Transverse colon (tissue), 3 donors: ENCODE data around the gene TAF1C.

ENCODE experiments used
- EP300 ChIP-seq: sonication (generic); formaldehyde crosslinking; IDR thresholded peaks from one replicate; pipeline ENCODE4 v1.6.1; 2017; ENCODE audit warnings: antibody characterized with exemption, low read depth
- TF ChIP-seq, protein P1 (sequence below), 5 experiments: fragments of 200-600 bp in 3 of 5; fragments of 450-650 bp in 2 of 5; sonication (generic) in 3 of 5; IDR thresholded peaks; 1 replicate in 2 of 5; 2 replicates in 3 of 5; pipeline ENCODE4 v1.5.1; 2016 to 2017; ENCODE audit warnings: antibody characterized with exemption in 5 of 5, inconsistent platforms in 3 of 5, mild to moderate bottlenecking in 2 of 5, moderate library complexity in 1 of 5

DNA sequence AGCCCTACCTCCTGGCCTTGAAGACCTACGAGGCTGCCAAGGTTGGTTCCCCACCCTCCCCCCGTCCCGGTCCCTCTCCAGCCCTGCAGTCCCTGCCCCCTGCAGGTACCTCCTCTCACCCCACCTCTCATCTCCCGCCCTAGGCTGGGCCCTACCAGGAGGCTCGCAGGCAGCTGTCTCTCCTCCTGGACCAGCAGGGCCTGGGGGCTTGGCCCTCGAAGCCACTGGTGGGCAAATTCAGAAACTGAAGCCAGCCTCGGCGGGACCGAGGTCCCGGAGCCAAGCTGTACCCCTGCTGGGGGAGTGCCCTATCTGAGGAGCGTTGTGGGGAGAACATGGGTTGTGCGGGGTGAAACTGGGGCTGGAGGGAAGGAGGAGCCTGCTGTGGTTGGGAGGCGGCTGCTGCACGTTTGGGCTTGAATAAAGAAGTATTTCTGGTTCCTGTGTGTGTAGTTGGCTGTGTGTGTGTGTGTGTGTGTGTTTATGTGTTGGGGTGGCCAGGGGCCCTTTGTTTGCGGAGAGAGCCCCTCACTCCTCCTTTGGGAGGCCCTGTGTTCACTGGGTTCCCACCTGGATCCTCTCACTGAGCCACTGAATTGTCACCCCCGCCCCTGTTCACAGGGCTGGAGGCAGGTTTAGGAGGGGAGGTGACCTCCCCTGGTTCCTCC is 10.0 kb upstream of the TAF1C start:
- TF ChIP-seq EP300: no peak
- TF ChIP-seq, protein P1, sequence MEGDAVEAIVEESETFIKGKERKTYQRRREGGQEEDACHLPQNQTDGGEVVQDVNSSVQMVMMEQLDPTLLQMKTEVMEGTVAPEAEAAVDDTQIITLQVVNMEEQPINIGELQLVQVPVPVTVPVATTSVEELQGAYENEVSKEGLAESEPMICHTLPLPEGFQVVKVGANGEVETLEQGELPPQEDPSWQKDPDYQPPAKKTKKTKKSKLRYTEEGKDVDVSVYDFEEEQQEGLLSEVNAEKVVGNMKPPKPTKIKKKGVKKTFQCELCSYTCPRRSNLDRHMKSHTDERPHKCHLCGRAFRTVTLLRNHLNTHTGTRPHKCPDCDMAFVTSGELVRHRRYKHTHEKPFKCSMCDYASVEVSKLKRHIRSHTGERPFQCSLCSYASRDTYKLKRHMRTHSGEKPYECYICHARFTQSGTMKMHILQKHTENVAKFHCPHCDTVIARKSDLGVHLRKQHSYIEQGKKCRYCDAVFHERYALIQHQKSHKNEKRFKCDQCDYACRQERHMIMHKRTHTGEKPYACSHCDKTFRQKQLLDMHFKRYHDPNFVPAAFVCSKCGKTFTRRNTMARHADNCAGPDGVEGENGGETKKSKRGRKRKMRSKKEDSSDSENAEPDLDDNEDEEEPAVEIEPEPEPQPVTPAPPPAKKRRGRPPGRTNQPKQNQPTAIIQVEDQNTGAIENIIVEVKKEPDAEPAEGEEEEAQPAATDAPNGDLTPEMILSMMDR (IDR thresholded peaks at IDR 0.05): no peak
